ENCODE results near the gene TEX19.

- TF ChIP-seq POLR2A (IDR thresholded peaks at IDR 0.05), result no peak
- no peak for TF ChIP-seq CTCF (IDR thresholded peaks at IDR 0.05)
Observed at GRCh38 chr17:82386255-82386831, 27.3 kb downstream of the TEX19 start.
